ENCODE results near the gene PIGB.

PIGB gene

DNA sequence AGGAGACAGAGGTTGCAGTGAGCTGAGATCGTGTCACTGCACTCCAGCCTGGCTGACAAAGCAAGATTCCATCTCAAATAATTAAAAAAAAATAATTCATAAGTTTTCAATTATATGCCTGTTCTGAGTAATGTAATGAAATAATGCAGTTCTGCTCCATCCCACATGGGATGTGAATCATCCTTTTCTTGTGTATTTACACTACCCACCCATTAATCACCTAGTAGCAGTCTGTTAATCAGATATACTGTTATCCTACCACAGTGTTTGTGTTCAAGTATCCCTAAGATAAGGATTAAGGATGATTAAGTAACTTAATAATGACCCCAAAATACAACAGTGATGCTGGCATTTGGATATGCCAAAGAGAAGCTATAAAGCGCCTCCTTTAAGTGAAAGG lies 38.8 kb downstream of the PIGB start:
- in situ Hi-C loops (cut with HindIII; ENCODE audit: low pct_ligation_motif_present, low sequenced_read_pairs), result no loop called here

DNA sequence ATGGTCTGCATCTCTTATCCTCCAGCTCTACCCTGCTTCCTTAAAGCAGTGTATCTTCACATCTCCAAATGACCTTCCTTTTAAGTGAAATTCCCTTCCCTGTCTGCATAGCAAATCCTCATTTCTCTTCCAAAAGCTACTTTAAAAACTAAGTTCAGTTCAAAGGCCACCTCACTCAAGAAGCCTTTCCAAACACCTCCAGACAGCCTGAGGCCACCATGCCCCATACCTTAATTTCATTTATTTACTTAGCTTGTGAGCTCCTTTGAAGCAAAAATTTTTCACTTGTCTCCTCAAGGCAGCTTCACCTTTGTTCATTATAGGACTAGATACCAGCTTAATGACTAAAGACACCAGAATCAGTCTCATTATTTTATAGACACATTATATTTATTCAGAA lies 39.4 kb downstream of the PIGB start:
- no peak overlapping the region for H3K4me3 ChIP-seq (ENCODE audit: low read depth, low read length)
- no peak overlapping the region for H3K27ac ChIP-seq
- in situ Hi-C loops (cut with HindIII; ENCODE audit: low pct_ligation_motif_present, low sequenced_read_pairs), result no loop called here
- no peaks in the 10 kb centered on the region for H3K36me3 ChIP-seq (replicated peaks)
- no peaks in the 10 kb centered on the region for H3K27me3 ChIP-seq (replicated peaks)
- DNase-seq, result no peak
- TF ChIP-seq, protein P1, sequence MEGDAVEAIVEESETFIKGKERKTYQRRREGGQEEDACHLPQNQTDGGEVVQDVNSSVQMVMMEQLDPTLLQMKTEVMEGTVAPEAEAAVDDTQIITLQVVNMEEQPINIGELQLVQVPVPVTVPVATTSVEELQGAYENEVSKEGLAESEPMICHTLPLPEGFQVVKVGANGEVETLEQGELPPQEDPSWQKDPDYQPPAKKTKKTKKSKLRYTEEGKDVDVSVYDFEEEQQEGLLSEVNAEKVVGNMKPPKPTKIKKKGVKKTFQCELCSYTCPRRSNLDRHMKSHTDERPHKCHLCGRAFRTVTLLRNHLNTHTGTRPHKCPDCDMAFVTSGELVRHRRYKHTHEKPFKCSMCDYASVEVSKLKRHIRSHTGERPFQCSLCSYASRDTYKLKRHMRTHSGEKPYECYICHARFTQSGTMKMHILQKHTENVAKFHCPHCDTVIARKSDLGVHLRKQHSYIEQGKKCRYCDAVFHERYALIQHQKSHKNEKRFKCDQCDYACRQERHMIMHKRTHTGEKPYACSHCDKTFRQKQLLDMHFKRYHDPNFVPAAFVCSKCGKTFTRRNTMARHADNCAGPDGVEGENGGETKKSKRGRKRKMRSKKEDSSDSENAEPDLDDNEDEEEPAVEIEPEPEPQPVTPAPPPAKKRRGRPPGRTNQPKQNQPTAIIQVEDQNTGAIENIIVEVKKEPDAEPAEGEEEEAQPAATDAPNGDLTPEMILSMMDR (IDR thresholded peaks at IDR 0.05; ENCODE audit: low read depth, low read length, missing control alignments), result no peak

More for the DNA sequence above, 38.8 kb downstream of the PIGB start:
- Histone ChIP-seq H3K36me3 (replicated peaks) (no peaks in the 10 kb centered on the region), H3K27ac (no peak overlapping the region), H3K27me3 (replicated peaks) (no peaks in the 10 kb centered on the region), H3K4me3 (ENCODE audit: low read depth, low read length) (no peak overlapping the region)
- TF ChIP-seq, protein P1 (IDR thresholded peaks at IDR 0.05; ENCODE audit: low read depth, low read length, missing control alignments), result no peak
- no peak for DNase-seq

DNA sequence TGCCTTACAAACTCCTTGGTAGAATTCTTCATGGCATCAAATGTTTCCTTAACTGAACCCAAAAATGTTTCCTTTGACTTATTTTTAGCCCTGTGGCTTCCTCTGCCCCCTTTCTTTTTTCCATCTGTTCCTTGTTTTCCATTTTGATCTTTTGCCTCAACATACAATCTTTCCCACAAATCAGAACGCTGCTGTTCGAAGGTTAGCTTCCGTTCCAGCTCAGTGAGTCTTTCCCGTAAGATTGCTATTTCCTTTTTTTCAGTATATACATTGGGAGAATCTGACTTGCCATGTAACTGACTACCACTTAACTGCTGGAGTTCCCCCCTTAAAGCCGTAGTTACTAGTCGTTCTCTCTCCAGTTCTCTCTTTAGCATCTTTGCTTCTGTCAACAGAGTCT lies 41.2 kb downstream of the PIGB start:
- no peaks in the 10 kb centered on the region for H3K27me3 ChIP-seq (replicated peaks)
- in situ Hi-C loops (cut with HindIII; ENCODE audit: low pct_ligation_motif_present, low sequenced_read_pairs), result no loop called here
- no peak for DNase-seq
- H3K36me3 ChIP-seq (replicated peaks), result no peaks in the 10 kb centered on the region
- H3K27ac ChIP-seq, result no peak overlapping the region
- TF ChIP-seq, protein P1 (IDR thresholded peaks at IDR 0.05; ENCODE audit: low read depth, low read length, missing control alignments), result no peak
- no peak overlapping the region for H3K4me3 ChIP-seq (ENCODE audit: low read depth, low read length)

DNA sequence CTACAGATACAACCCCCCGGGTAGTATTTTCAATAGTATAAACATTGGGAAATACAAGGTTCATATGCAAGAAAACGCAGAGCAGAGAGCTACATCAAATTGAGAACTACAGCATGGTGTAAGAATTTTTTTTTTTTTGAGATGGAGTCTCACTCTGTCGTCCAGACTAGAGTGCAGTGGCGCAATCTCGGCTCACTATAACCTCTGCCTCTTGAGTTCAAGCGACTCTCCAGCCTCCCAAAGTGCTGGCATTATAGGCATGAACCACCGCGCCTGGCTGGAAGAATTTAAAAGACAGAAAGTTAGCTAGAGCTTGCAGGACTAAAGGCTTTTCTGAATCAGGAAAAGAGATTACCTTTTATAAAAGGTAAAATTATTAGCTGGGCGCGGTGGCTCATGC lies 42.0 kb downstream of the PIGB start:
- Histone ChIP-seq H3K27ac (no peak overlapping the region), H3K36me3 (replicated peaks) (no peaks in the 10 kb centered on the region), H3K4me3 (ENCODE audit: low read depth, low read length) (no peak overlapping the region), H3K27me3 (replicated peaks) (no peaks in the 10 kb centered on the region)
- in situ Hi-C loops (cut with HindIII; ENCODE audit: low pct_ligation_motif_present, low sequenced_read_pairs), result no loop called here
- TF ChIP-seq, protein P1 (IDR thresholded peaks at IDR 0.05; ENCODE audit: low read depth, low read length, missing control alignments), result no peak
- no peak for DNase-seq

DNA sequence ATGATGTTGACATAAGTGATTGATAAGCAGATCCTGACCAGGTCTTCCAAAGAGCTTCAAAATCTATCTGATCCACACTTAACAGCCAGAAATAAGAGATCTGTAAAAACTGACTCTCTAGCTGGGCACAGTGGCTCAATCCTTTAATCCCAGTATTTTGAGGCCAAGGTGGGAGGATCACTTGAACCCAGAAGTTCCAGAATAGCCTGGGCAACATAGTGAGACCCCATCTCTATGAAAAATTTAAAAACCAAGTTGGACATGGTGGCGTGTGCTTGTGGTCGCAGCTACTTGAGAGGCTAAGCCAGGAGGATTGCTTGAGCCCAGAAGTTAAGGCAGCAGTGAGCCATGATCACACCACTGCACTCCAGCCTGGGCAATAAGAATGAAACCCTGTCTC lies 43.6 kb downstream of the PIGB start:
- no peak overlapping the region for H3K4me3 ChIP-seq (ENCODE audit: low read depth, low read length)
- in situ Hi-C loops (cut with HindIII; ENCODE audit: low pct_ligation_motif_present, low sequenced_read_pairs), result no loop called here
- DNase-seq, result no peak

DNA sequence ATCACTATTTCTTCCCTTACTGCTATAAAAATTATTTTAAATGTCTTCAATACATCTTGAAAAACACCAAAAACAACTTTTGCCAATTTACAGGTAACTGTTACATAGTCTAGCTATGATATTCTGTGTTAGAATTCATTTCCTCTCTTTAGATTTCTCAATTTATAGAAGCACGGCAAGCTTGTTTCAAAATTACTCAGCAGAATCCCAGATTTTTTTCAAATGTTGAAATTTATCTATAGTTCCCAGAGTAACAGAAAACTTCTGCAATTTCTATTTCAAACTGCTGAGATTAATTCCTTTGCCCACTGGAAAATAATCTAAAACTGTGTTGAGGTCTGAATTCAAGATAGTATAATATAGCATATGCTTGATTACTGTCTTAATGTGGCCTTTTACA lies 48.0 kb downstream of the PIGB start:
- no peaks in the 10 kb centered on the region for H3K36me3 ChIP-seq (replicated peaks)
- in situ Hi-C loops (cut with HindIII; ENCODE audit: low pct_ligation_motif_present, low sequenced_read_pairs), result no loop called here
- TF ChIP-seq, protein P1 (IDR thresholded peaks at IDR 0.05; ENCODE audit: low read depth, low read length, missing control alignments), result no peak
- H3K27ac ChIP-seq, result no peak overlapping the region
- H3K27me3 ChIP-seq (replicated peaks), result no peaks in the 10 kb centered on the region
- H3K4me3 ChIP-seq (ENCODE audit: low read depth, low read length), result no peak overlapping the region
- DNase-seq, result no peak

More for the DNA sequence above, 43.6 kb downstream of the PIGB start:
- TF ChIP-seq, protein P1 (IDR thresholded peaks at IDR 0.05; ENCODE audit: low read depth, low read length, missing control alignments), result no peak
- Histone ChIP-seq H3K36me3 (replicated peaks) (no peaks in the 10 kb centered on the region), H3K27me3 (replicated peaks) (no peaks in the 10 kb centered on the region), H3K27ac (no peak overlapping the region)
